Fibroblast of lung (primary cell): ENCODE results near the gene TOX2.

ENCODE experiments used
- EZH2 ChIP-seq: IDR thresholded peaks from 2 replicates; pipeline ENCODE4 v1.5.1; 2012; ENCODE audit warnings: low read length, control low read depth, mild to moderate bottlenecking; ENCODE audit errors: missing control alignments
- TF ChIP-seq, protein P1 (sequence below), 2 donors: IDR thresholded peaks in 1 of 2; conservative IDR thresholded peaks in 1 of 2; 1 replicate in 1 of 2; 2 replicates in 1 of 2; pipeline ENCODE4 v1.5.1; 2011 to 2012; ENCODE audit warnings: low read length in 2 of 2, control low read depth in 1 of 2, inconsistent platforms in 1 of 2, low read depth in 1 of 2, mild to moderate bottlenecking in 1 of 2

DNA sequence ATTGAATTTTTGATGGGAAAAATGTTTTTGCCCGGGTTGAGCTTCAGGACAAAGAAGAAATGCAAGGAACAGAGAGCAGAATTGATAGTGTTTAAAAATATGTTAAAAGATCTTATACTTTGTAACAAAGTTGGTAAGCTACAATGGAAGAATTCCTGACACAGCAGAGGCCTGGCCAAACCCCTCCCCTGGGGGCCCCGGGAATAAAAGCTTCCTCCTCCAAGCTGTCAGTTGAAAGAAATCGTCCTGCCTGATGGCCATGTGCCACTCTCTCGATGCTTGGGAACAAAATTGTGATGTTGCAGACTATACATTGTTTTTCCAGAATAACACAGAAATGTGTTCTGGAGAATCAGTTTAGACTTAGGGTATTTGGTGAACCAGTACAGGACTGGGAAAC is 14.2 kb upstream of the TOX2 start:
- TF ChIP-seq EZH2: no peak
- TF ChIP-seq, protein P1, sequence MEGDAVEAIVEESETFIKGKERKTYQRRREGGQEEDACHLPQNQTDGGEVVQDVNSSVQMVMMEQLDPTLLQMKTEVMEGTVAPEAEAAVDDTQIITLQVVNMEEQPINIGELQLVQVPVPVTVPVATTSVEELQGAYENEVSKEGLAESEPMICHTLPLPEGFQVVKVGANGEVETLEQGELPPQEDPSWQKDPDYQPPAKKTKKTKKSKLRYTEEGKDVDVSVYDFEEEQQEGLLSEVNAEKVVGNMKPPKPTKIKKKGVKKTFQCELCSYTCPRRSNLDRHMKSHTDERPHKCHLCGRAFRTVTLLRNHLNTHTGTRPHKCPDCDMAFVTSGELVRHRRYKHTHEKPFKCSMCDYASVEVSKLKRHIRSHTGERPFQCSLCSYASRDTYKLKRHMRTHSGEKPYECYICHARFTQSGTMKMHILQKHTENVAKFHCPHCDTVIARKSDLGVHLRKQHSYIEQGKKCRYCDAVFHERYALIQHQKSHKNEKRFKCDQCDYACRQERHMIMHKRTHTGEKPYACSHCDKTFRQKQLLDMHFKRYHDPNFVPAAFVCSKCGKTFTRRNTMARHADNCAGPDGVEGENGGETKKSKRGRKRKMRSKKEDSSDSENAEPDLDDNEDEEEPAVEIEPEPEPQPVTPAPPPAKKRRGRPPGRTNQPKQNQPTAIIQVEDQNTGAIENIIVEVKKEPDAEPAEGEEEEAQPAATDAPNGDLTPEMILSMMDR (conservative IDR thresholded peaks at IDR 0.05 in 1 of 2, IDR thresholded peaks at IDR 0.05 in 1 of 2; ENCODE audit: low read depth in 1 of 2, low read length in 2 of 2): no peak
